ENCODE measurements around the gene PSMC4.
A peak's percentile ranks its signal among the peaks of the same experiment; 100 is the strongest.
"Not testable (repeated sequence)": the region's sequence is repeated elsewhere in the genome, so short reads cannot be mapped to it uniquely, and the experiment has no call there.

Gene PSMC4

DNA sequence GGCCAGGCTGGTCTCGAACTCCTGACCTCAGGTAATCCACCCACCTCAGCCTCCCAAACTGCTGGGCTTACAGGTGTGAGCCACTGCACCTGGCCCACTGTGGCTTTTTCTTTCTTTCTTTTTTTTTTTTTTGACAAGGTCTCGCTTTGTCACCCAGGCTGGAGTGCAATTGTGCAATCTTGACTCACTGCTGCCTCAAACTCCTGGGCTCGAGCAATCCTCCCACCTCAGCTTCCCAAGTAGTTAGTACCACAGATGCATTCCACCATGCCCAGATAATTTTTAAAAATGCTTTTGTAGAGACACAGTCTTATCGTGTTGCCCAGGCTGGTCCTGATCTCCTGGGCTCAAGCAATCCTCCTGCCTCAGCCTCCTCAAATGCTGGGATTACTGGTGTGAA lies 24.4 kb upstream of the PSMC4 start:
- no peak for DNase-seq

GRCh38 chr19:39949026-39949747 lies 21.8 kb upstream of the PSMC4 start:
- no peak for DNase-seq

DNA sequence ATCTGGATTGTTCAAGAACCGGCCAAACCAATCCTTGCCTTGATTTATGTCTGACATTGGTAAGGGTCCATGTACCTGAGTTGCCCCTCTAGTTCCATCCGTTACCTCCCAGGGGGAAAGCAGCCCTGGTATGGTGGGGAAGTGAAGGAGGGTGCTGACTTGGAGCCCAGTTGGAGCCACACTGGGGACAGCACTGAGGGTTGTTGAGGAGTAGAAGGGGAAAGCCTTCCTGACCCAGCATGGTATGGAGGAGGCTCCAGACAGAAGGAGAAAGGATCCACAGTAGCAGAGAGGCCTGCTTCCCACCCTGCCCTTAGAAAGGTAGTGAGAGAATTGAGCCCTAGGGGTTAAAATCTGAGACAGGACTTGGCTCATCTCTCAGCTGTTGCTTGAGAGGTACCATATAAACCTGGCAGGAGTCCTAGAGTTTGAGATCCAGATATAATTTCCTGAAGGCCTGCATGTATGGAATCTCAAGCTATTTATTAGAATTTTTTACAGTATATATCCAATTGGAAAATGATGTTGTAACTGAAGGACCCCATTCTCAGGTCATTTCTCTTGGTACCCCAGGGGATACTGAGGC lies 19.8 kb upstream of the PSMC4 start:
- DNase-seq, result no peak

- DNase-seq, result no peak
Measured at GRCh38 chr19:39951686-39952085, 19.3 kb upstream of the PSMC4 start.

GRCh38 chr19:39953915-39954314 lies 17.1 kb upstream of the PSMC4 start:
- no peak for DNase-seq

DNA sequence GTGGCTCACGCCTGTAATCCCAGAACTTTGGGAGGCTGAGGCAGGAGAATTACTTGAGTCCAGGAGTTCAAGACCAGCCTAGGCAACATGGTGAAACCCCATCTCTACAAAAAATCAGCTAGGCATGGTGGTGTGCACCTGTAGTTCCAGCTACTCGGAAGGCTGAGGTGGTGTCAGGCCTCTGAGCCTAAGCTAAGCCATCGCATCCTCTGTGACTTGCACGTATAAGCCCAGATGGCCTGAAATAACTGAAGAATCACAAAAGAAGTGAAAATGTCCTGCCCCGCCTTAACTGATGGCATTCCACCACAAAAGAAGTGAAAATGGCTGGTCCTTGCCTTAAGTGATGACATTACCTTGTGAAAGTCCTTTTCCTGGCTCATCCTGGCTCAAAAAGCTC lies 13.1 kb upstream of the PSMC4 start:
- not testable (repeated sequence) for DNase-seq

GRCh38 chr19:39958942-39959341 lies 12.0 kb upstream of the PSMC4 start:
- peak in 3 of 6 experiments; percentile 12 to 40 (median 26) for DNase-seq

GRCh38 chr19:39959407-39959806 lies 11.6 kb upstream of the PSMC4 start:
- DNase-seq, result peak in 1 of 6 experiments; percentile 18

DNA sequence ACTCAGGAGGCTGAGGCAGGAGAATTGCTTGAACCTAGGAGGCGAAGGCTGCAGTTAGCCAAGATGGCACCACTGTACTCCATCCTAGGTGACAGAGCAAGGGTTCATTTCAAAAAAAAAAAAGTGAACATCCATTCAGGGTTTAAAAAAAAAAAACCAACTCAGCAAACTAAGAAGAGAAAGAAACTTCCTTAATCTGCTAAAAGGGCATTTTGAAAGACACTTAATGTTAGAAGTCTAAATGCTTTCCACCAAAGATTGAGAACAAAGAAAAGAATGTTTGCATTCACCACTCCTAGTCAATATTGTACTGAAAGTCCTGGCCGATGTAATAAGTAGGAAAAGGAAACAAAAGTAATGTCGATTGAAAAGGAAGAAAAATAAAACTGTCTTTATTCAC lies 7.1 kb upstream of the PSMC4 start:
- DNase-seq, result no peak

- no peak for DNase-seq
Measured at GRCh38 chr19:39966617-39967016, 4.3 kb upstream of the PSMC4 start.

DNA sequence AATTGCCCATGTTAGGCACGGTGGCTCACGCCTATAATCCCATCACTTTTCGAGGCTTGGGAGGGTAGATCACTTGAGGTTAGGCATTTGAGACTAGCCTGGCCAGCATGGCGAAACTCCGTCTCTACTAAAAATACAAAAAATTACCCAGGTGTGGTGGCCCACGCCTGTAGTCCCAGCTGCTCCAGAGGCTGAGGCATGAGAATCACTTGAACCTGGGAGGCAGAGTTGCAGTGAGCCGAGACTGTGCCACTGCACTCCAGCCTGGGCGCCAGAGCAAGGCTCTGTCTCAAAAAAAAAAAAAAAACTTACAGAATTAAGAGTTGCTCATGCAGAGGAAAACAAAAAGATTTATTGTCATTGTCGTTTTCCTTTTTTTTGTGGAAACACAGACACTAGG lies 3.4 kb upstream of the PSMC4 start:
- DNase-seq, result no peak

- DNase-seq, result no peak
Measured at GRCh38 chr19:39968789-39969188, 2.2 kb upstream of the PSMC4 start.

- DNase-seq, result no peak
Measured at GRCh38 chr19:39969266-39969665, 1.7 kb upstream of the PSMC4 start.

- DNase-seq, result peak in 2 of 6 experiments; percentile 10 to 63
Measured at GRCh38 chr19:39969681-39970424, 1.1 kb upstream of the PSMC4 start.

DNA sequence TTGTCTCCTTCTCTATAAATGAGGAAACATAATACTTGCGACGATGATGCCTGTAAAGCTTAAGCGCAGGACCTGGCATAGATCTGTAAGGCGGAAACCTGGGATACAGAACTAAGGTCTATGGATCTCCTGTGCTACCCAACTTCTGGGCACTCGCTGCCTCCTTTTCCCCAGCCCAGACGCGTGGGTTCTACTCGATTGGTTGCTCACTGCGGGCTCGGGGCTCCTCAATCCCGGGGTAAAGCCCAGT lies 615 bp upstream of the PSMC4 start:
- DNase-seq, result no peak

GRCh38 chr19:39971380-39972035 lies 543 bp downstream of the PSMC4 start:
- DNase-seq, result peak in 1 of 6 experiments; percentile 16

- no peak for DNase-seq
Measured at GRCh38 chr19:39974377-39975155, 3.6 kb downstream of the PSMC4 start.

- no peak for DNase-seq
Measured at GRCh38 chr19:39982883-39983282, 11.9 kb downstream of the PSMC4 start.

- DNase-seq, result no peak
Measured at GRCh38 chr19:39983695-39984300, 12.8 kb downstream of the PSMC4 start.

DNA sequence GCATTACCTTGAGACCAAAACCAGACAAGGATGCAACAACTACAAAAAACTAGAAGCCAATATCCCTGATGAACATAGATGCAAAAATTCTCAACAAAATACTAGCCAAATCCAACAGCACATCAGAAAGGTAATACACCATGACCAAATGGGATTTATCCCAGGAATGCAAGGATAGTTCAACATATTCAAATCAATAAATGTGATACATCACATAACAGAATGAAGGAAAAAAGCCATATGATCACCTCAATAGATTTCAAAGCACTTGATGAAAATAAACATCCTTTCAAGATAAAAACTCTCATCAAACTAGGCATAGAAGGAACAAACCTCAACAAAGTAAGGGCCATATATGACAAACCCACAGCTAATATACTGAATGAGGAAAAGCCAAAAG lies 15.7 kb downstream of the PSMC4 start:
- no peak for DNase-seq

DNA sequence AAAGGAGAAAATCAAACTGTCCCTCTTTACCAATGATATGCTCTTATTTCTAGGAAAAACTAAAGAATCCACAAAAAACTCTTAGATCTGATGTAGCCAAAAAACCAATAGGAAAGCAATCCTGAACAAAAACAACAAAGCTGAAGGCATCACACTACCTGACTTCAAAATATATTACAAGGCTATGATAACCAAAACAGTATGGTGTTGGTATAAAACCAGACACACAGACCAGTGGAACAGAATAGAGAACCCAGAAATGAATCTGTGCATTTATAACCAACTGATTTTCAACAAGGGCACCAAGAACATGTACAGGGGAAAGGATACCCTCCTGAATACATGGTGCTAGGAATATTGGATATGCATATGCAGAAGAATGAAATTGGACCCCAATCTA lies 16.2 kb downstream of the PSMC4 start:
- DNase-seq, result no peak

GRCh38 chr19:39987596-39987995 lies 16.6 kb downstream of the PSMC4 start:
- DNase-seq, result no peak

DNA sequence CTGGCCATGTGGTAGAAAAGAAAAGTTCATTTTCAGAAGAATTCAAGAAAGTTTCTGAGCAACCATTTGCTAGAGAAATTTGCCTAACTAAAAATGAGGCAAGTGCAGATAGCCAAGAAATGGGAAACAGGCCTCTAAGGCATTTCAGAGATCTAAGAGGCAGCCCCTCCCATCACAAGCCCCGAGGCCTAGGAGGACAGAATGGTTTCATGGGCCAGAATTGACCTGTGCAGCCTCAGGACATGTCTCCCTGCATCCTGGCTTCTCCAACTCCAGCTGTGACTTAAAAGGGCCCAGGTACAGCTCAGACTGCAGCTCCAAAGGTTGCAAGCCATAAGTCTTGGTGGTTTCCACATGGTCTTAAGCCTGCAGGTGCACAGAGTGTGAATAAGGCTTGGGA lies 22.6 kb downstream of the PSMC4 start:
- DNase-seq, result no peak
